ENCODE measurements around the gene ADAM11. TPM values are rescaled to one million over a fixed set of nuclear protein-coding genes. Genes with fewer than 3 reads are reported as not detected.
A peak's percentile ranks its signal among the peaks of the same experiment; 100 is the strongest.
"Not testable (repeated sequence)": the region's sequence is repeated elsewhere in the genome, so short reads cannot be mapped to it uniquely, and the experiment has no call there.

The ADAM11 gene
- total and polyA plus RNA-seq, 9 of the 15 experiments (the other 6 are each of a cell fraction or from before 2014, with no cell fraction given) = 0.01 to 0.31 (median 0.14) TPM; not detected in 2

- H3K4me3 ChIP-seq; ATAC-seq; intact Hi-C loops (cut with micrococcal nuclease); H3K9me1 ChIP-seq (ENCODE audit: control insufficient read depth, insufficient read depth, low read length); FAIRE-seq; H3K9me3 ChIP-seq (replicated peaks; ENCODE audit: control insufficient read depth, insufficient read depth, low read depth, low read length); H3K27ac ChIP-seq (ENCODE audit: extremely low read depth, low read depth, low read length); H3K79me2 ChIP-seq (ENCODE audit: control insufficient read depth, insufficient read depth, low read length); CTCF ChIA-PET (ENCODE audit: low intra/inter-chr PET ratio); in situ Hi-C loops (cut with MboI); BruUV-seq (replicated peaks); POLR2A ChIA-PET; H2AFZ ChIP-seq (ENCODE audit: low read depth, low read length); DNase-seq (ENCODE audit: extremely low read depth in 1 of 4, low spot score in 3 of 4); H3K4me2 ChIP-seq (ENCODE audit: insufficient read depth, low read length); H3K9ac ChIP-seq (ENCODE audit: insufficient read depth in 1 of 2, low read depth in 2 of 2, low read length in 2 of 2): not testable (repeated sequence)
- TF ChIP-seq ZNF121 (CRISPR knock-in tag; conservative IDR thresholded peaks at IDR 0.05) = peak; percentile 58
- Histone ChIP-seq H3K36me3 (ENCODE audit: control insufficient read depth, insufficient read depth, low read length) (peaks cover 15% of the 10 kb centered on the region; the same call in 2 of the 3 replicates), H4K20me1 (replicated peaks; ENCODE audit: control insufficient read depth, insufficient read depth, low read length) (peaks cover 14% of the 10 kb centered on the region; the same call in 1 of the 2 replicates), H3K4me1 (replicated peaks in 1 of 2; ENCODE audit: control insufficient read depth in 2 of 2, insufficient read depth in 2 of 2, low read length in 2 of 2) (peaks cover 0 to 18% of the 10 kb centered on the region in 2 experiments; a peak in 2 of 5 replicates), H3K27me3 (ENCODE audit: control insufficient read depth in 2 of 2, insufficient read depth in 2 of 2, low read length in 2 of 2) (peaks cover 3 to 24% of the 10 kb centered on the region in 2 experiments; a peak in 3 of 5 replicates)
- 50% methylated on average over 1 of the region's 5 CpGs for WGBS (ENCODE audit: insufficient coverage, low coverage, missing lambda C conversion rate)
These were observed 3.6 kb upstream of the ADAM11 start for GRCh38 chr17:44755180-44755579.

DNA sequence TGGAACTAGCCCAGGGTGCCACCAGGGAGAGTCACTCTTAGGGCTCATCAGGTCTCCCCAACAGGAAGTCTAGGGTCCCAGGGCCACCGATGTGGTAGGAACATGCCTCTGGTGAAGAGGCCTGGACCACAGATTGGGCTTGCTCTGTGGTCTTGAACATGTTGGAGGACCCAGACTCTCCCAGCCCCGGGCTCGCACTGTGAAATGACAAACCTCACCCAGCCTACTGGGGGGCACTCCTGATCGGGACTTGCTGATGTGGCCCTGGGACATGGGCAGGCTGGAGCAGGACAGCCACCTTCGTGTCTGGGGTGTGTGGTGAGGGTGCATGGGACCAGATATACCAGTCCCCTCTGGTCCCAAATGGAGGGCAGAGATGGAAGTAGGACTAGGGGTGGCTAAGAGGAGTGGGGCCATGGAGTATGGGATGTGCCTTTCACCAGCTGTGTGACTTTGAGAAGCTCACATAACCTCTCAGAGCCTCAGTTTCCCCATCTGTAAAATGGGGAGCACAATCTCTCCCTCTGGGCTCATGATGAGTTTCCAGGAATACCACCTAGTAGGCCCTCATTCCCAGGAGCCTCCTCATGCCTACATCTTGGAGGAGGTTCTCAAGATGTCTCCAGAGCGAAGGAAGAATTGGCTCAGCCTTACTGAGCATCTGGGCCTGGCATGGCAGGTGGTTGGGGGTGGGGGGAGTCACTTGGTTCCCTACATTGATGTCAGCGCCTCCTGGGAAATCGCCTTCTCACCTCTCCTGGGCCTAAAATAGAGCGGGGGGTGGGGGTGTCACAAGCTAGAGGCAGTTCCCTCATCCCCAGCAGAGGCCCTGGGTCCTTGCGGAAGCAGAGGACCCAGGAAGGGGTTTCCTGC lies 1.5 kb upstream of the ADAM11 start:
- no peak overlapping the region for H3K4me3 ChIP-seq
- POLR2A ChIA-PET = no interaction called here
- H3K27me3 ChIP-seq (ENCODE audit: control insufficient read depth in 2 of 2, insufficient read depth in 2 of 2, low read length in 2 of 2) = peaks cover 3 to 31% of the 10 kb centered on the region in 2 experiments; a peak in 3 of 5 replicates
- peak overlapping the region in 1 of 2 experiments; percentile 45; a peak in 1 of 4 replicates for H3K9ac ChIP-seq (ENCODE audit: insufficient read depth in 1 of 2, low read depth in 2 of 2, low read length in 2 of 2)
- H3K4me2 ChIP-seq (ENCODE audit: insufficient read depth, low read length) = no peak overlapping the region
- H3K79me2 ChIP-seq (ENCODE audit: control insufficient read depth, insufficient read depth, low read length) = no peaks in the 10 kb centered on the region
- no peaks in the 10 kb centered on the region for H3K9me3 ChIP-seq (replicated peaks; ENCODE audit: control insufficient read depth, insufficient read depth, low read depth, low read length)
- intact Hi-C loops (cut with micrococcal nuclease) (no loop called here), in situ Hi-C loops (cut with MboI) (no loop called here)
- WGBS (ENCODE audit: insufficient coverage, low coverage, missing lambda C conversion rate) = 19% methylated on average over 7 of the region's 10 CpGs
- BruUV-seq (replicated peaks) = no TSS peak
- no peak overlapping the region for H2AFZ ChIP-seq (ENCODE audit: low read depth, low read length)
- no peak overlapping the region for H3K27ac ChIP-seq (ENCODE audit: extremely low read depth, low read depth, low read length)
- H3K9me1 ChIP-seq (ENCODE audit: control insufficient read depth, insufficient read depth, low read length) = no peaks in the 10 kb centered on the region
- H4K20me1 ChIP-seq (replicated peaks; ENCODE audit: control insufficient read depth, insufficient read depth, low read length) = peaks cover 10% of the 10 kb centered on the region; the same call in 1 of the 2 replicates
- CTCF ChIA-PET (ENCODE audit: low intra/inter-chr PET ratio) = no interaction called here
- FAIRE-seq (no peak), DNase-seq (ENCODE audit: extremely low read depth in 1 of 4, low spot score in 3 of 4) (no peak), ATAC-seq (peak; percentile 9; the same call in 1 of the 3 replicates)
- no peaks in the 10 kb centered on the region for H3K36me3 ChIP-seq (ENCODE audit: control insufficient read depth, insufficient read depth, low read length)
- peaks cover 0 to 18% of the 10 kb centered on the region in 2 experiments; a peak in 2 of 5 replicates for H3K4me1 ChIP-seq (replicated peaks in 1 of 2; ENCODE audit: control insufficient read depth in 2 of 2, insufficient read depth in 2 of 2, low read length in 2 of 2)
- TF ChIP-seq, protein P1, sequence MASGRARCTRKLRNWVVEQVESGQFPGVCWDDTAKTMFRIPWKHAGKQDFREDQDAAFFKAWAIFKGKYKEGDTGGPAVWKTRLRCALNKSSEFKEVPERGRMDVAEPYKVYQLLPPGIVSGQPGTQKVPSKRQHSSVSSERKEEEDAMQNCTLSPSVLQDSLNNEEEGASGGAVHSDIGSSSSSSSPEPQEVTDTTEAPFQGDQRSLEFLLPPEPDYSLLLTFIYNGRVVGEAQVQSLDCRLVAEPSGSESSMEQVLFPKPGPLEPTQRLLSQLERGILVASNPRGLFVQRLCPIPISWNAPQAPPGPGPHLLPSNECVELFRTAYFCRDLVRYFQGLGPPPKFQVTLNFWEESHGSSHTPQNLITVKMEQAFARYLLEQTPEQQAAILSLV (tag; IDR thresholded peaks at IDR 0.05) = no peak
- TF ChIP-seq CREB1 (IDR thresholded peaks at IDR 0.05) (no peak), CREB1 (CRISPR knock-in tag; IDR thresholded peaks at IDR 0.05) (no peak), EGR1 (conservative IDR thresholded peaks at IDR 0.05) (no peak), THRAP3 (IDR thresholded peaks at IDR 0.05; ENCODE audit: borderline replicate concordance) (no peak), KDM1A (IDR thresholded peaks at IDR 0.05) (0 out of 4 replicates have a peak, but pooled peaks of 1 of the 2 experiments have one; percentile 12), MBD1 (CRISPR knock-in tag; IDR thresholded peaks at IDR 0.05) (no peak), TAL1 (IDR thresholded peaks at IDR 0.05) (no peak), NR3C1 (CRISPR knock-in tag; IDR thresholded peaks at IDR 0.05) (no peak), BCOR (IDR thresholded peaks at IDR 0.05) (peak; percentile 59)
